MM.1S (cell line): Measurements from ENCODE around the gene ID3.

Experiments
- DNase-seq: peaks from one replicate; pipeline ENCODE4 v3.0.0-alpha.2; 2015
- H2AFZ ChIP-seq: fragments of 300-600 bp; sonication (generic); 2 replicates; pipeline ENCODE4 v1.6.0; 2016; ENCODE audit warnings: antibody characterized with exemption, low read length
- H3F3A ChIP-seq: fragments of 300-600 bp; sonication (generic); 2 replicates; pipeline ENCODE4 v1.6.1; 2016; ENCODE audit warnings: mild to moderate bottlenecking, antibody characterized with exemption, low read length, moderate library complexity, mixed read lengths; ENCODE audit not compliant: insufficient read depth
- H3K27ac ChIP-seq: fragments of 300-600 bp; sonication (generic); 2 replicates; pipeline ENCODE4 v1.5.1; 2016; ENCODE audit warnings: mild to moderate bottlenecking, low read length
- H3K27me3 ChIP-seq: fragments of 300-600 bp; sonication (generic); replicated peaks from 2 replicates; pipeline ENCODE4 v1.6.0; 2016; ENCODE audit warnings: low read length; ENCODE audit not compliant: insufficient read depth
- H3K36me3 ChIP-seq: fragments of 300-600 bp; sonication (generic); replicated peaks from 2 replicates; pipeline ENCODE4 v1.6.1; 2016; ENCODE audit warnings: mild to moderate bottlenecking, low read length, mixed read lengths; ENCODE audit not compliant: insufficient read depth
- H3K4me1 ChIP-seq: fragments of 300-600 bp; sonication (generic); 2 replicates; pipeline ENCODE4 v1.6.1; 2016; ENCODE audit warnings: low read length, mixed read lengths
- H3K4me2 ChIP-seq: fragments of 300-600 bp; sonication (generic); 2 replicates; pipeline ENCODE4 v1.6.0; 2016; ENCODE audit warnings: low read depth, low read length
- H3K4me3 ChIP-seq: fragments of 300-600 bp; sonication (generic); 2 replicates; pipeline ENCODE4 v1.5.1; 2016; ENCODE audit warnings: low read length, mixed read lengths
- H3K79me2 ChIP-seq: fragments of 300-600 bp; sonication (generic); 2 replicates; pipeline ENCODE4 v1.6.1; 2016; ENCODE audit warnings: mixed run types, low read length, mixed read lengths
- H3K9ac ChIP-seq: fragments of 300-600 bp; sonication (generic); 2 replicates; pipeline ENCODE4 v1.6.1; 2016; ENCODE audit warnings: low read length, mixed read lengths
- H3K9me2 ChIP-seq: fragments of 300-600 bp; sonication (generic); replicated peaks from 2 replicates; pipeline ENCODE4 v1.6.1; 2016; ENCODE audit warnings: mild to moderate bottlenecking, low read length, mixed read lengths; ENCODE audit not compliant: insufficient read depth
- H3K9me3 ChIP-seq: fragments of 300-600 bp; sonication (generic); replicated peaks from 2 replicates; pipeline ENCODE4 v1.6.1; 2016; ENCODE audit warnings: mild to moderate bottlenecking, low read length, mixed read lengths; ENCODE audit not compliant: insufficient read depth
- H4K20me1 ChIP-seq: fragments of 300-600 bp; sonication (generic); 2 replicates; pipeline ENCODE4 v1.6.1; 2016; ENCODE audit warnings: mild to moderate bottlenecking, low read length, moderate library complexity, mixed read lengths; ENCODE audit not compliant: insufficient read depth
- EZH2 ChIP-seq: fragments of 300-600 bp; sonication (generic); optimal IDR thresholded peaks from 2 replicates; pipeline ENCODE3; 2017; ENCODE audit warnings: low read depth, mild to moderate bottlenecking, antibody characterized with exemption, low read length, mixed read lengths
- EZH2phosphoT487 ChIP-seq: fragments of 300-600 bp; sonication (generic); IDR thresholded peaks from 2 replicates; pipeline ENCODE4 v1.6.1; 2018; ENCODE audit warnings: antibody characterized with exemption, low read length
- TF ChIP-seq, protein P1 (sequence below): fragments of 300-600 bp; sonication (generic); IDR thresholded peaks from 2 replicates; pipeline ENCODE4 v1.5.1; 2016; ENCODE audit warnings: antibody characterized with exemption, low read length, mixed read lengths

Gene ID3

GRCh38 chr1:23561813-23562100 lies 2.5 kb upstream of the ID3 start:
- Histone ChIP-seq H3K27me3 (peaks cover 21% of the 10 kb centered on the region), H3K4me3 (no peak overlapping the region), H4K20me1 (no peaks in the 10 kb centered on the region), H3K4me2 (peak overlapping the region; percentile 78; the same call in 1 of the 2 replicates), H3K27ac (peak overlapping the region; percentile 26; the same call in 1 of the 2 replicates), H3F3A (peaks cover 39% of the 10 kb centered on the region), H2AFZ (no peak overlapping the region), H3K9me3 (no peaks in the 10 kb centered on the region), H3K36me3 (no peaks in the 10 kb centered on the region), H3K9ac (peak overlapping the region; percentile 1; the same call in 1 of the 2 replicates), H3K9me2 (no peaks in the 10 kb centered on the region), H3K4me1 (peaks cover 18% of the 10 kb centered on the region), H3K79me2 (peaks cover 9% of the 10 kb centered on the region)
- TF ChIP-seq, protein P1, sequence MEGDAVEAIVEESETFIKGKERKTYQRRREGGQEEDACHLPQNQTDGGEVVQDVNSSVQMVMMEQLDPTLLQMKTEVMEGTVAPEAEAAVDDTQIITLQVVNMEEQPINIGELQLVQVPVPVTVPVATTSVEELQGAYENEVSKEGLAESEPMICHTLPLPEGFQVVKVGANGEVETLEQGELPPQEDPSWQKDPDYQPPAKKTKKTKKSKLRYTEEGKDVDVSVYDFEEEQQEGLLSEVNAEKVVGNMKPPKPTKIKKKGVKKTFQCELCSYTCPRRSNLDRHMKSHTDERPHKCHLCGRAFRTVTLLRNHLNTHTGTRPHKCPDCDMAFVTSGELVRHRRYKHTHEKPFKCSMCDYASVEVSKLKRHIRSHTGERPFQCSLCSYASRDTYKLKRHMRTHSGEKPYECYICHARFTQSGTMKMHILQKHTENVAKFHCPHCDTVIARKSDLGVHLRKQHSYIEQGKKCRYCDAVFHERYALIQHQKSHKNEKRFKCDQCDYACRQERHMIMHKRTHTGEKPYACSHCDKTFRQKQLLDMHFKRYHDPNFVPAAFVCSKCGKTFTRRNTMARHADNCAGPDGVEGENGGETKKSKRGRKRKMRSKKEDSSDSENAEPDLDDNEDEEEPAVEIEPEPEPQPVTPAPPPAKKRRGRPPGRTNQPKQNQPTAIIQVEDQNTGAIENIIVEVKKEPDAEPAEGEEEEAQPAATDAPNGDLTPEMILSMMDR = no peak
- TF ChIP-seq EZH2 (no peak), EZH2phosphoT487 (no peak)
- DNase-seq = no peak

GRCh38 chr1:23561076-23561812 lies 1.9 kb upstream of the ID3 start:
- Histone ChIP-seq H3K36me3 (no peaks in the 10 kb centered on the region), H3K27ac (no peak overlapping the region), H3K4me1 (peaks cover 18% of the 10 kb centered on the region), H3K9me3 (no peaks in the 10 kb centered on the region), H3K9me2 (no peaks in the 10 kb centered on the region), H4K20me1 (no peaks in the 10 kb centered on the region), H3K79me2 (peaks cover 9% of the 10 kb centered on the region), H3K4me3 (no peak overlapping the region), H2AFZ (no peak overlapping the region), H3K27me3 (peaks cover 21% of the 10 kb centered on the region), H3F3A (peaks cover 42% of the 10 kb centered on the region), H3K9ac (no peak overlapping the region), H3K4me2 (no peak overlapping the region)
- no peak for DNase-seq
- TF ChIP-seq EZH2 (no peak), EZH2phosphoT487 (no peak)
- TF ChIP-seq, protein P1 = no peak

DNA sequence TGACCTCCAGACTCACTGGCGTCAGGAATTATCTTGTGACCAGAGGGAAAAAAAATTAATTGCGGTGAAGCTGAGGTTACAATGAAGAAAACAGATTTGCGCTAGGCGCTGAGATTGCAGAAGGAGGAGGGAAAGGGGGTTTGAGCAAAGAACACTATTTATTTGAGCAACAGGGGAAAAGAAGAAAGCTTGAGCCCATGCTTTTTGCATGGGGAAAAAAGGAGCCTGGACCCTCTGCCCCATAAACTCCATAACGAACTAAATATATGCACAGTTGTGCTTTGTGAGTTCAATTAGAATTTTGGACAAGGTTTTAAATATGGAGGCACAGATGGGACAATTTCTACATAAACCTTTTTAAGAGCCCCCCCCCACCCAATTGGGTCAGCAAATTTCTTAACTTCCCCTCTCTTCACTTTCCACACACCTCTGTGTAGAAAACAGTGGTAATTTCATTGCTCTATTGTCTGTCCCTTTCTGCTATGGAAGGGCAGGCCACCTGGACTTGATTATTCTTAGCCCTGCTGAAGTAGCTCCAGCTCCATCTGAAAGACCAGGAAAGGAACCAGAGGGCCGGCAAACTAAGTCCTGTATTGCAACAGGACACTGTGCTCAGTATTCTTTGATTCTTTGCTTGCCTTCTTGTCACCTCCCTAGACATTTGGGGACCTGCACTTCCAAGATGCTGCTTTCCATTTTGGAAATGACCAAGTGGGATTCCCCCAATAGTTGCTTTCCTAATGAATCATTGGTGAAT lies 862 bp upstream of the ID3 start:
- H4K20me1 ChIP-seq = no peaks in the 10 kb centered on the region
- peak overlapping the region; percentile 92 for H3K4me3 ChIP-seq
- peak overlapping the region; percentile 54 for H2AFZ ChIP-seq
- no peak for DNase-seq
- TF ChIP-seq, protein P1 = no peak
- TF ChIP-seq EZH2phosphoT487 = no peak
- TF ChIP-seq EZH2 = no peak
- H3K79me2 ChIP-seq = peaks cover 9% of the 10 kb centered on the region
- peaks cover 28% of the 10 kb centered on the region for H3K4me1 ChIP-seq
- no peaks in the 10 kb centered on the region for H3K9me3 ChIP-seq
- peak overlapping the region; percentile 94; the same call in 1 of the 2 replicates for H3K4me2 ChIP-seq
- no peak overlapping the region; the same call in 1 of the 2 replicates for H3K27ac ChIP-seq
- H3F3A ChIP-seq = peaks cover 50% of the 10 kb centered on the region
- H3K36me3 ChIP-seq = no peaks in the 10 kb centered on the region
- H3K27me3 ChIP-seq = peaks cover 17% of the 10 kb centered on the region
- H3K9ac ChIP-seq = peak overlapping the region; percentile 32; the same call in 1 of the 2 replicates
- no peaks in the 10 kb centered on the region for H3K9me2 ChIP-seq
